Rectal smooth muscle tissue (tissue), 1 donor: ENCODE results near the gene RAMACL.

Source experiments
- H3K27ac ChIP-seq: one replicate; pipeline ENCODE4 v1.7.0; 2013; ENCODE audit warnings: low read depth, low read length, inconsistent platforms
- H3K27me3 ChIP-seq: one replicate; pipeline ENCODE4 v1.7.0; 2013; ENCODE audit warnings: low read length; ENCODE audit not compliant: control insufficient read depth, insufficient read depth
- H3K36me3 ChIP-seq: one replicate; pipeline ENCODE4 v1.7.0; 2013; ENCODE audit warnings: low read length; ENCODE audit not compliant: control insufficient read depth, insufficient read depth
- H3K4me1 ChIP-seq: one replicate; pipeline ENCODE4 v1.7.0; 2013; ENCODE audit warnings: low read length; ENCODE audit not compliant: control insufficient read depth, insufficient read depth
- H3K4me3 ChIP-seq: one replicate; pipeline ENCODE4 v1.7.0; 2013; ENCODE audit warnings: low read length
- H3K9ac ChIP-seq: one replicate; pipeline ENCODE4 v1.7.0; 2013; ENCODE audit warnings: low read length

Gene RAMACL

DNA sequence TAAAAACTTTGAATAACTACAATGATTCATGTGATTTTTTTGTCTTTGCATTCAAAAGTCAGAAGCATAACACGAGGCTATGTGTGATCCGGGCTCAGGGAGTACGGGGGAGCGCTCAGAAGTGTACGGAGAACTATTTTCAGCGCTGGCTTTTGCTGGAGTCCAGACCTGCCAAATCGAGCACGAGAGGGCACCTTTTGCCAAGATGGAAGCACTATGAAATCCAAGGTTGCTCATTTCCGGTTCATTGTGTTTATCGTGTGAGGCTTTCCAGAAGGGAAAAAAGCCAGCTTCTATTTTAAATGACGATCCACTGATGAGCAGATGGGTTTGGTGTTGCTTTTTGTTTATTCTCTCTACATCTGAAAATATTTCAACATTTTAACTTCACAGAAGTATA is 11.3 kb downstream of the RAMACL start:
- no peak overlapping the region for H3K4me3 ChIP-seq

DNA sequence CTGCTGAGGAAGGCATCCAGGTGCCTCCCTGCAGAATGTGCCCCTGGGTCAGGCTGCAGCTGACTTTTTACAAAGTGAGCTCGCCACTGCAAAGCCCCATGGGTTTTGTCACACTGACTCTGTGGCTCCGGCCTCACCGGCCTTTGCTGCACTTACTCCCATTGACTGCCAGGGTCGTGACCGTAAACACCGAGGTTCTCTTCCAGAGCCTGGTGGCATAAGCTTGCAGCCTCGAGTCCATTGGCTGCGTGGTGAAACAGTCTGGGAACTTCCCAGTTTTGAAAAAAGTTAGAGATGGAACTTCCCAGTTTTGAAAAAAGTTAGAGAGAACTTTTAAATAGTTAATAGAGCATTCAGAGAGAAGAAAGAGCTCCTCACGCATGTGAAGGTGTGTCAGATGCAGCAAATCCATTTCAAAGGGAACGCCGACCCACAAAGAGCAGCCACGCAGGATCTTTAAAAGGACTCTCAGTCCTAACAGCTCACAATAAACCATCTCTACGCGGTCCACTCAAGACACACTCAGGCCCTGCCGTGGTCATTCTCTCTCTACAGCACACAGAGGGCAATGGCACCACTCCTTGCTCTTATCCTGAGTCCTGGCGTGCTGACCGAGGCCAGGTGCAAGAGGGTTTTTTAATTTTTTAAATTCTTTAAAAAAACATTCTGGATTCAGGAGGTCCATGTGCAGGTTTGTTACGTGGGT is 12.8 kb downstream of the RAMACL start:
- Histone ChIP-seq H3K27me3 (no peaks in the 10 kb centered on the region), H3K4me1 (no peaks in the 10 kb centered on the region), H3K27ac (no peak overlapping the region), H3K4me3 (no peak overlapping the region), H3K9ac (no peak overlapping the region), H3K36me3 (no peaks in the 10 kb centered on the region)

More for the DNA sequence above, 11.3 kb downstream of the RAMACL start:
- Histone ChIP-seq H3K36me3 (no peaks in the 10 kb centered on the region), H3K9ac (no peak overlapping the region), H3K4me1 (no peaks in the 10 kb centered on the region), H3K27me3 (no peaks in the 10 kb centered on the region), H3K27ac (peak overlapping the region; percentile 6)

DNA sequence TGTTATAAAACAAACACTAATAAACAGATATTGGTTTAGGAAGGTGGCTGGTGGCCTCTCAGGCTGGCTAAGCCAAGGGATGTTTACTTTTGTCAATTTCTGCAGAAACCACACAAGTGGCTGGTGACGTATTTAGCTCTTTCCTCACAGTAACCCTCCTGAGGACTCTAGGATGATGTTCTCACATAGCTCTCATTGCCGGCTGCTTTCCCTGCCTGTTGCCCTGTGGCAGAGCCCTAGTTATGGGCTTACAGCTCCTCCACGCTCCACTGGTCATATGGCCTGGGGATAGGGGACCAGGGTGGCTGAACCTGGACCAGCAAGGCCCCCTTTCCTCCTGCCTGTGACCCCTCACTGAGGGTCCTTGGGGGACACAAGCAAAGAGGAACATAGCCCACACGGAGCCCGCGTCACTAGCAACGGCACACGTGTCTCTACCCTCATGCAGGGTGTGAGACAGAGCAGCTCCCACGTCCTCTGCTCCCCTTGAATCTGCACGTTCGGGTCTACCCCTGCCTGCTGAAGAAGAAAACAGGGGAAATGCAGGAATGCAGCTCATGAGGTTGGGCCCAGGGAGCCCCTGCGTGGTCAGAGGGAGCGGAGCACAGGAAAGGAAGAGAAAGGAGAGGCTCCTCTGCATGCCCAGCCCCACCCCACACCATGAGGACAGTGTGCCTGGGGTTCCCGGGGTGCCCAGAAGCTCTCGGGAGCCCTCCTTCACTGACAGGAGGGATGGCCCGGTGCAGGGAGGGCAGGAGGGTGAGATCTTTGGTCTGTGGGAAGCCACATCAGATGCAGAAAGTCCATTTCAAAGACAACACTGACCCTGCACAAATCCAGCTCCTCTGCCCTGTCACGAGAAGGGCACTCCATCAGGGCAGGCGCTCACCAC is 13.9 kb downstream of the RAMACL start:
- Histone ChIP-seq H3K4me1 (no peaks in the 10 kb centered on the region), H3K9ac (no peak overlapping the region), H3K27ac (no peak overlapping the region), H3K36me3 (no peaks in the 10 kb centered on the region), H3K4me3 (no peak overlapping the region), H3K27me3 (no peaks in the 10 kb centered on the region)

DNA sequence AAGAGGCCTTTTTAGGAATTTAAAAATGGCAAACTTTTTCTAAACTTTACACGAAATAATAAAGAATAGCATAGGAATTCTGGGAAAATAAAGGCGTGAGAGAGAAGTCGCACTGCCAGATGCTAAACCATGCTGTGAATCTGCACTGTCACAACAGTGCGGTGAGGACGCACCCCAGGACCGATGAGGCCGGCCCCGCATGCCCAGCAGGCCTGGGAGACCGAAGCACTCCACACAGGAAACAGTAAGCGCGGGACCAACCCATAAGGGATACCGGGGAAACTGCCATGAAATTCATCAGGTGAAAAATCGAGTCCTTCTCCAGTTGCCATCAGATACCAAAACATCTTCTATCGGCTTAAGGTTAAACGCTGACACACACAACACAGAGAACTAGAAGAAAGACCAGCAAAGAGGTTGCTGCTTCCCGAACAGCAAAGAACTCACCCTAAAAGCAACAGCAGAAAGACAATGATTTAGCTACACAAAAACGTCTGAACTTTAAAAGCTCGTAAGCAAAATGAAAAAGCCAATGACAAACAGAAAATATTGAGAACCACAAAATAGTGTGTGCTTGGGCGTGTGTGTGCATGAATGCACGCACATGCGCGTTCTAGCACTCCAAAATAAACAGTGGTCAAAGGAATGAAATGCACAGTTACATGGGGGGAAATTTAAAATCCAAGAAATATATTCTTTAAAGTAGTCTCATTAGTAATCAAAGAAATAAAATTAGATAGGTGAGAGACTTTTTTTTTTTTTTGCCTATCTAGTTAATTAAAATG is 15.4 kb downstream of the RAMACL start:
- no peak overlapping the region for H3K27ac ChIP-seq
- no peaks in the 10 kb centered on the region for H3K36me3 ChIP-seq
- no peak overlapping the region for H3K4me3 ChIP-seq
- H3K27me3 ChIP-seq, result no peaks in the 10 kb centered on the region
- H3K9ac ChIP-seq, result no peak overlapping the region
- no peaks in the 10 kb centered on the region for H3K4me1 ChIP-seq

DNA sequence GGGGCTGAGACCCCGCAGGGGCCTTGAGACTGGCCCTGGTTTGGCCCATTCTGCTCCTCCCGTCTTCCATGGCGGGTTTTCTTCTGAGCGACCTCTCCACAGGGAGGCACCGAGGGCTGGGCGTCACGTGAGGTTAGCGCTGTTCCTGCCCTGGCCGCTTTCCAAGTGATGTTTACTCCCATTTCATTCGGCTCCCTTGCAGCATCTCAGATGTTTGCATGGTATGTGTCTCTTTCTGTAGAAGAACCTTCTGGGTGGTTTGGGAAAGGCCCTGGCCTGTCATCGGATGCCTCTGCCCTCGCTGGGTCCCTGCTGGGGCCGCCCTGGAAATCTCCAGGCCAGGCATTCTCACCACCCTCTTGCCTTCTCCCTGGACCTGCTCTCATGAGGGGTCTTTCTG is 17.3 kb downstream of the RAMACL start:
- H3K9ac ChIP-seq, result no peak overlapping the region
- H3K4me1 ChIP-seq, result no peaks in the 10 kb centered on the region
- H3K36me3 ChIP-seq, result no peaks in the 10 kb centered on the region
- H3K27me3 ChIP-seq, result no peaks in the 10 kb centered on the region
- no peak overlapping the region for H3K4me3 ChIP-seq
- no peak overlapping the region for H3K27ac ChIP-seq

DNA sequence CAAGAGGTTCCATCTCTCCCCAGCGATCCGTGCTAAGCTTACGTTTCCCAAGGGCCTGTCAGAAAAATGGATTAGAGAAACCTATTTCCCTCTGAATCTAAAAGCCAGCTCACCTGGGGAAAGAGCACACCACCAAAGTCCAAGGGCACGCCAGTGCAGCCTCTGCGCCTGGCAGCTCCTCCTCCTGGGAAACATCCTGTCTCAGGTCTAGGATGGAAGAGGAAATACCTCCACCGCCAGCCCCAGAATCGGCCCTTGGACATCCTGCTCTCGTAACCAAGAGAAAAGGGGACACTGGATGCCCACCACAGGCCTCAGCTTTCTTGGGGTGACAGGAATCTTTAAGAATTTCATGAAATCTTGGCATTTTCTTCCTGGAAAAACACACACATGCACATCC is 18.7 kb downstream of the RAMACL start:
- H3K36me3 ChIP-seq, result no peaks in the 10 kb centered on the region
- no peak overlapping the region for H3K4me3 ChIP-seq
- no peak overlapping the region for H3K9ac ChIP-seq
- no peaks in the 10 kb centered on the region for H3K4me1 ChIP-seq
- H3K27ac ChIP-seq, result no peak overlapping the region
- no peaks in the 10 kb centered on the region for H3K27me3 ChIP-seq

DNA sequence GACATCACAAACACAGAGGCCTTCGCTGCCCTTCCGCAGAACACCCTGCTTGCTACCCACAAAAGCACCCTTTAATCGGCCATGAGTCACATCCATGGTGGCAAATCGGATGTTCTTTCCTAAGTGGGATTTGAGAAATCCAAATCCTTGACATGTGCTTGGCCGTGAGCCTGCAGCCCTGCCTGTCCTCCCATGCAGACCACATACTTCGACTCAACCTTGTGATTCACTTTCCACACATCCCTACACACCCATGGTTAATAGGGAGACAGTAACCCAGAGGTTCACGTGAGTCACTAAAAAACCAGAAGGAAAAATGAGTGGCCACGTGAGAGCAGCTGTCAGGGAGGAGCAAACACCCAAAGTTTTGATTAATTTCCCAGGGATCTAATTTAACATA is 19.4 kb downstream of the RAMACL start:
- H3K27ac ChIP-seq, result no peak overlapping the region
- no peaks in the 10 kb centered on the region for H3K27me3 ChIP-seq
- peaks cover 2% of the 10 kb centered on the region for H3K4me1 ChIP-seq
- no peak overlapping the region for H3K9ac ChIP-seq
- no peaks in the 10 kb centered on the region for H3K36me3 ChIP-seq
- no peak overlapping the region for H3K4me3 ChIP-seq

DNA sequence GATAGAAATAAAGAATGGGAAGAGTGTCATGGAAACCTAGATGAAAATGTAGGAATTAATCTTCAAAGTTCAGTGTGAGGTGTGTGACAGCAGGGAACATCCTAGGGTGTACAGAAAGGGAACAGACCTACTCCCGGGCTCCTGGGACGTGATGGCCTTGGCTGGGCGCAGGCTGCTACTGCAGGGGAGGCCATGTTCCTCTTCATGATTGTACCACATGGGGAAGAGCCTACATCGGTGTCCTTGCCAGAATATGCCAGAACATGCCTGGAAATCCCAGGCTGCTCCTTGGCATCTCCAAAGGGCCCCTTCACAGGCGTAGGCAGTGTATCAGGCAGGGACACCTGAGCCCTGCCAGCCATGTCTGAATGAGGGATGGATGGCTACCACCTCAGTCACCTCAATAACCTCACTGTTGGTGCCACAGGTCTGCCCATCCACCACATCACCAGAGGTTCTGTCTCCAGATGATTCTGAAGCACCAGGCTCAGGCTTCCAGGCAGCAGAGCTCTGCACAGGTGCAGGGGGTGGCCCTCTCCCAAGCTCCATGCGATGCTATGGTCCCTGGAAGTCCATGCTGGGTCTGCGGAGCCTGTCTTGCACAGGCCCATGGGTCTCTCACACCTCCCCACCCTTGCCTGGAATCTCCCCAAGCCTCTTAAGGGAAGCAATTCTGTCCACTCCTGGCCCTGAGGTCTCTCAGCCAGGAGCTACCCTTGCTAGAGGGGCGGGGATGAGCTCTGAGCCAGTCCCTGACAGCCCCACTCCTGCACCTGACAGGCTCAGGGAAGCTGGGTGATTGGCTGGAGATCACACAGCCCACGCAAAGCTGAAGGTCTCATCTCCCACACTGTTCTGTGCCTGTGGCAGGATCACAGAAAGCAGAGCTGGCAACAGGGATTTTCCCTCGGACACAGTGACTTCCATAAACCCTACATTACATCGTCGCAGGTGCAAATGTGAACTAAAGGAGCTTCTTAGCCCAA is 20.2 kb downstream of the RAMACL start:
- Histone ChIP-seq H3K27me3 (no peaks in the 10 kb centered on the region), H3K4me3 (no peak overlapping the region), H3K9ac (no peak overlapping the region), H3K36me3 (no peaks in the 10 kb centered on the region), H3K4me1 (peaks cover 9% of the 10 kb centered on the region), H3K27ac (no peak overlapping the region)

DNA sequence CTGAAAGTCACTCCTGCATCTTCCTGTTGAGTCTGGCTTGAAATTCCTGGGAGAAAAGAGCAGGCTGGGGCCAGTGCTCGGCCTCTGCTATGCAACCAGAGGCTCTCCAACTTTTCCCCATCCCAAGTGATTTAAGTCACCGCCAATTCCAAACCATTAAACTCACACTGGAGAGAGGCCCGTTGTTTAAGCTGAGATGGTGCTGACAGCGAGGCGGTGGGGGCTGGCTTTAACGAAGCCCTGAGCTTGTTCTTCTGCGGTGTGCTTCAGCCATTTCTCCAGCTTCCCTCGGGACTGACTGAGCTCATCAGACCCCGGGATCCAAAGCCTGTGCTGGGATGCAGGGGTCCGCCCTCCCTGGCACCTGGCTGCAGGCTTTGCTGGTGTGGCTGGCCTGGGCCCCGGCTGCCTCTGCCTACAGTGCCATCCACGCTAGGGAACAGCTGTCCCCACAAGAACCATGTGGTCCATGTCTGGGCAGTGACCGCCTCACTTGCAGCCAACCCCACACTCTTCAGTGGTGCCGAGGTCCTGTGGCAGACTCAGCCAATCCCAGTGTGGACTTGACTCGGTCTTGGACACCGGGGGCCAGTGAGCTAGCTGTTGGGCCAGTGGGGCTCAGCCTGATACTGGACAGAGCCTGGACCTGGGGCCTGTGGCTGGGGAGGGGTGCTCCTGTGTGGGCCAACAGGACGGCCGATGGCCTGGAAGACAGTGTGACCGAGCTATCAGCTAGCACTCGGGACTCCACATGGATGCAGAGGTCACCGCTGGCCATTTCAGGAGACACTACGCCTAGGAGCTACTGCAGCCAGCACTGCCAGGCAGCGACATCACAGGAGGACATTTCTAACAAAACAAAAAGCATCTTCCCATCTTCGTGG is 21.2 kb downstream of the RAMACL start:
- peaks cover 9% of the 10 kb centered on the region for H3K4me1 ChIP-seq
- H3K4me3 ChIP-seq, result no peak overlapping the region
- no peak overlapping the region for H3K9ac ChIP-seq
- no peaks in the 10 kb centered on the region for H3K36me3 ChIP-seq
- H3K27ac ChIP-seq, result peak overlapping the region; percentile 9
- no peaks in the 10 kb centered on the region for H3K27me3 ChIP-seq

DNA sequence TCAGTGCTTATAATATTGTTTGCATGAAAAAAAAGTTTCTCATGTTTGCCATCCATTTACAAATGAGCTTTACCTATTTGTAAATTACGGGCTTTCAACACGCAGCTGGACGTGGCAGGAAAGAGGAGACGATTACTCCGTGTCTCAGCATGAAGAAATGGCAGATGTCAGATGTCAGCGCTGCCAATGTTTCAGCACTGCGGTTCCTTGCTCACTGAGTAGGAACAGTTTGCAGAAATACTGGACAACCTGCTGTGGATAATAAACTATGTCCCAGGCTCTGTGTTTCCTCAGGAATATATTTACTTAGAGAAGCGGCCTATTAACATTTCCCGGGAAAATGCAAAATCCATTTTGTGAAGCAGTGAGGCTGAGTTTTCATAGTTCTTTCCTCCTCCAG is 22.7 kb downstream of the RAMACL start:
- no peak overlapping the region for H3K4me3 ChIP-seq
- H3K36me3 ChIP-seq, result no peaks in the 10 kb centered on the region
- H3K4me1 ChIP-seq, result peaks cover 9% of the 10 kb centered on the region
- H3K27me3 ChIP-seq, result no peaks in the 10 kb centered on the region
- no peak overlapping the region for H3K9ac ChIP-seq
- H3K27ac ChIP-seq, result no peak overlapping the region

DNA sequence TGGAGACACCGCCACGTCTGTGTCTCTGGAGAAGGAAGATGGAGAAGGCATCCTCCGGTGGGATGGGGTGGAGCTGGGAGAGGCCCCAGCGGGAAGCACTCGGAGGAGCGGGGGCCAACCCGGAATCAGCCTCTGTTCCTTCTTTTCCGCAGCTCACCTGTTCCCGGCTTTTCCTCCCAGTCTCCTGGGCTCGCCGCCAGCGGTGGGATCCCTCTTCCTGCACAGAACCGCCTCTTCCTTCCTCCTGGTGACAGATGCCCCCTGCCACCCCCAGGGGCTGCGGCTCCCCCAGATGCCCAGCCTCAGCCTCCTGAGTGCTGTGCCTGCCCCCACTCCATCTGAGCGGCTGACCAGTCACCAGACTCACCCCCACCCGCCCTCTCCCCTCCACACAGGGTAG is 23.3 kb downstream of the RAMACL start:
- no peaks in the 10 kb centered on the region for H3K27me3 ChIP-seq
- H3K36me3 ChIP-seq, result no peaks in the 10 kb centered on the region
- H3K4me1 ChIP-seq, result peaks cover 9% of the 10 kb centered on the region
- no peak overlapping the region for H3K9ac ChIP-seq
- H3K4me3 ChIP-seq, result no peak overlapping the region
- H3K27ac ChIP-seq, result no peak overlapping the region
